K562 (cell line): Measurements from ENCODE around the gene DNAAF3. TPM values are rescaled to one million over a fixed set of nuclear protein-coding genes. Genes with fewer than 3 reads are reported as not detected.
A peak's percentile ranks its signal among the peaks of the same experiment; 100 is the strongest.

Source experiments
- ARHGAP35 ChIP-seq: fragments of 450-650 bp; IDR thresholded peaks from 2 replicates; pipeline ENCODE4 v1.6.1; 2018; ENCODE audit not compliant: partially characterized antibody
- CBX2 ChIP-seq: fragments of 200-600 bp; sonication (generic); IDR thresholded peaks from one replicate; pipeline ENCODE4 v1.6.1; 2012; ENCODE audit warnings: mild to moderate bottlenecking, low read length, inconsistent platforms; ENCODE audit not compliant: insufficient read depth, poor library complexity, severe bottlenecking
- CHCHD3 ChIP-seq: fragments of 250-450 bp; sonication (Bioruptor Pico); IDR thresholded peaks from 2 replicates; pipeline ENCODE4 v2.1.2; 2022; ENCODE audit warnings: mild to moderate bottlenecking
- EZH2 ChIP-seq: IDR thresholded peaks from 2 replicates; pipeline ENCODE4 v1.6.1; 2012; ENCODE audit warnings: low read depth, mild to moderate bottlenecking, inconsistent platforms, low read length, borderline replicate concordance
- FOSL1 ChIP-seq: fragments of 200-800 bp; sonication (Bioruptor generic); conservative IDR thresholded peaks from 2 replicates; pipeline ENCODE4 v1.6.1; 2016; ENCODE audit warnings: missing genetic modification characterization, missing compliant biosample characterization
- FOXP1 ChIP-seq: sonication (generic); formaldehyde crosslinking; IDR thresholded peaks from 2 replicates; pipeline ENCODE4 v1.8.0; 2022; ENCODE audit warnings: mild to moderate bottlenecking, missing genetic modification reagents
- GTF2A2 ChIP-seq: IDR thresholded peaks from 2 replicates; pipeline ENCODE4 v1.6.1; 2016; ENCODE audit warnings: mild to moderate bottlenecking, missing genetic modification characterization, missing compliant biosample characterization
- HOXB6 ChIP-seq: fragments of 250-450 bp; sonication (Bioruptor Pico); IDR thresholded peaks from 2 replicates; pipeline ENCODE4 v1.5.1; 2022; ENCODE audit warnings: mild to moderate bottlenecking, borderline replicate concordance
- MEIS2 ChIP-seq: fragments of 450-650 bp; IDR thresholded peaks from 2 replicates; pipeline ENCODE4 v1.6.1; 2014; ENCODE audit warnings: mild to moderate bottlenecking; ENCODE audit not compliant: partially characterized antibody
- RBM34 ChIP-seq: fragments of 200-400 bp; formaldehyde crosslinking; IDR thresholded peaks from 2 replicates; pipeline ENCODE4 v1.6.1; 2018; ENCODE audit warnings: low read length, borderline replicate concordance; ENCODE audit not compliant: insufficient read depth
- U2AF1 ChIP-seq: fragments of 200-400 bp; formaldehyde crosslinking; optimal IDR thresholded peaks from 2 replicates; pipeline ENCODE3; 2017; ENCODE audit warnings: mild to moderate bottlenecking, low read depth, low read length, moderate library complexity
- YY1 ChIP-seq, 3 experiments: IDR thresholded peaks; 2 replicates each; pipeline ENCODE4 v1.6.1; 2011; ENCODE audit warnings: low read length in 2 of 3, mild to moderate bottlenecking in 2 of 3, moderate library complexity in 2 of 3, borderline replicate concordance in 1 of 3, control low read depth in 1 of 3, low read depth in 1 of 3; ENCODE audit not compliant: insufficient read depth in 3 of 3, insufficient replicate concordance in 2 of 3, control insufficient read depth in 1 of 3, insufficient read length in 1 of 3; ENCODE audit errors: extremely low read depth in 1 of 3
- ZNF175 ChIP-seq: fragments of 200-800 bp; sonication (Bioruptor generic); IDR thresholded peaks from 2 replicates; pipeline ENCODE4 v1.6.1; 2016; ENCODE audit warnings: low read depth, mild to moderate bottlenecking, missing genetic modification characterization, missing compliant biosample characterization
- ZNF507 ChIP-seq: conservative IDR thresholded peaks from 2 replicates; pipeline ENCODE4 v1.6.1; 2017; ENCODE audit warnings: missing genetic modification characterization, missing compliant biosample characterization
- ZNF561 ChIP-seq: fragments of 450-650 bp; formaldehyde crosslinking; conservative IDR thresholded peaks from 2 replicates; pipeline ENCODE4 v1.4.0; 2020; ENCODE audit warnings: mild to moderate bottlenecking, moderate library complexity
- polyA plus RNA-seq, 8 experiments: library from polyadenylated mRNA; depleted of rRNA in 4 of 8; stranded (reverse) in 5 of 8; unstranded in 3 of 8; fragments of >200 nt; fragmentation: Nextera tagmentation in 2 of 8; fragmentation: Illumina TruSeq in 1 of 8; extraction: Ambion mirVana in 2 of 8; extraction: Trizol in 1 of 8; gene quantifications; 2 replicates each; pipeline versions ENCODE4 v1.2.1 to v1.2.3, GENCODE V29; 2011 to 2014; ENCODE audit warnings: inconsistent platforms in 1 of 8, missing spikeins in 1 of 8
- total RNA-seq, 7 experiments: library from RNA; depleted of rRNA in 6 of 7; stranded (reverse); fragments of >200 nt in 6 of 7; fragmentation: Illumina TruSeq in 2 of 7; extraction: Trizol in 2 of 7; gene quantifications; 2 replicates each; pipeline versions ENCODE4 v1.2.1 to v1.2.3, GENCODE V29; 2011 to 2021; ENCODE audit warnings: low replicate concordance in 1 of 7
- TF ChIP-seq, protein P1 (sequence below): fragments of 250-450 bp; sonication (Bioruptor Pico); IDR thresholded peaks from 2 replicates; pipeline ENCODE4 v1.8.0; 2022; ENCODE audit warnings: moderate library complexity, mild to moderate bottlenecking, inconsistent platforms
- TF ChIP-seq, protein P2 (sequence below): fragments of 250-450 bp; sonication (Bioruptor Pico); IDR thresholded peaks from 2 replicates; pipeline ENCODE4 v1.4.0; 2020; ENCODE audit warnings: mild to moderate bottlenecking
- TF ChIP-seq, protein P3 (sequence below): IDR thresholded peaks from 2 replicates; pipeline ENCODE4 v1.6.1; 2012; ENCODE audit warnings: low read depth, low read length, improper control_type of control experiment, borderline replicate concordance
- TF ChIP-seq, protein P4 (sequence below): fragments of 450-650 bp; formaldehyde crosslinking; conservative IDR thresholded peaks from 2 replicates; pipeline ENCODE4 v1.4.0; 2022; ENCODE audit warnings: mild to moderate bottlenecking, missing genetic modification characterization

DNAAF3 gene
- total and polyA plus RNA-seq, 9 of the 15 experiments (the other 6 are each of a cell fraction or from before 2014, with no cell fraction given), result 21.6 to 61.5 (median 43.0) TPM

DNA sequence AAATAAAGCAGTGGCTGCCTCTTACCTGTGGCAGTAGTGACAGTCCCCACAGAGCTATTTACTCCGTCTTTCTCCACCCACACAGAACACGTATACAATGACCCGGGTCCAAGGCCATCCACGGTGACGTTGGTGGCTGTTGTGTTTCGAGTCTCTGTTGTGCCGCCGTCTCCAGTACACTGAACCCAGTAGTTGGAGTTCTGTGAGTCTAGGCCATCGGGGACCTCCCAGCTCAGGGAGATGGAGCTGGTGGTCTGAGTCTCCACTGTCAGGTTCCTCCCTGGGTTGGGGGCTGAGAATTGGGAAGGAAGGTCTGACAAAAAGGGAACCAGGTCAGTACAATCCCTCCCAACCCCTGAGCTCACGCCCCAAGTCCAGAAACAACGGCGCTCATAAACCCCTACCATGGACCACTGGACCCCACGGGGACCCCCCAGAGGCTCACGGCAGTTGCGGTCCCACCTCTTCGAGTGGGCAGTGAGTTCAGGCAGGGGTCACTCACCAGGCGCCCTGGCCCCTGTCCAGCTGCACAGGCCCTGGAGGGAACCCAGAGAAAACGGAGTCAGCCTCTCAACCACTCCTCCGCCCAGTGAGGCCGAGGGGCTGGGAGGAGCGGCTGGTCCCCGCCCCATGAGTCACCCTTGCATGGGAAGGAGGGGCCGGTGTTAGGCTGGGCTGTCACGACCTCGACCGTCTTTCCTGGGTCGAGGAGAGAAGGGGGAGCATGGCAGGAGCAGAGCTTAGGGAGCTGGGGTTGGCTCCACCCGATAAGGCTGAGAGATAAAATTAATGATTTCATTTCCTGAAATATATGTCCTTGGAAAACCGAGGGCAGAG lies 40.5 kb upstream of the DNAAF3 start (continued):
- TF ChIP-seq CBX2 (no peak), MEIS2 (peak; percentile 44), ZNF507 (tag) (no peak), U2AF1 (no peak), GTF2A2 (tag) (no peak), ZNF175 (CRISPR knock-in tag) (peak; percentile 72), YY1 (IDR thresholded peaks at IDR 0.05; ENCODE audit: borderline replicate concordance in 1 of 3, control insufficient read depth in 1 of 3, extremely low read depth in 1 of 3, insufficient read depth in 3 of 3, insufficient read length in 1 of 3, insufficient replicate concordance in 2 of 3, low read depth in 1 of 3, low read length in 2 of 3) (peak in 1 of 3 experiments; percentile 12), CHCHD3 (CRISPR knock-in tag) (no peak), RBM34 (no peak), EZH2 (no peak), FOXP1 (no peak), ZNF561 (CRISPR knock-in tag) (no peak), HOXB6 (CRISPR knock-in tag) (no peak), FOSL1 (tag) (peak; percentile 97), ARHGAP35 (no peak)
- TF ChIP-seq, protein P1, sequence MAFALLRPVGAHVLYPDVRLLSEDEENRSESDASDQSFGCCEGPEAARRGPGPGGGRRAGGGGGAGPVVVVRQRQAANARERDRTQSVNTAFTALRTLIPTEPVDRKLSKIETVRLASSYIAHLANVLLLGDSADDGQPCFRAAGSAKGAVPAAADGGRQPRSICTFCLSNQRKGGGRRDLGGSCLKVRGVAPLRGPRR (CRISPR knock-in tag), result no peak
- TF ChIP-seq, protein P2, sequence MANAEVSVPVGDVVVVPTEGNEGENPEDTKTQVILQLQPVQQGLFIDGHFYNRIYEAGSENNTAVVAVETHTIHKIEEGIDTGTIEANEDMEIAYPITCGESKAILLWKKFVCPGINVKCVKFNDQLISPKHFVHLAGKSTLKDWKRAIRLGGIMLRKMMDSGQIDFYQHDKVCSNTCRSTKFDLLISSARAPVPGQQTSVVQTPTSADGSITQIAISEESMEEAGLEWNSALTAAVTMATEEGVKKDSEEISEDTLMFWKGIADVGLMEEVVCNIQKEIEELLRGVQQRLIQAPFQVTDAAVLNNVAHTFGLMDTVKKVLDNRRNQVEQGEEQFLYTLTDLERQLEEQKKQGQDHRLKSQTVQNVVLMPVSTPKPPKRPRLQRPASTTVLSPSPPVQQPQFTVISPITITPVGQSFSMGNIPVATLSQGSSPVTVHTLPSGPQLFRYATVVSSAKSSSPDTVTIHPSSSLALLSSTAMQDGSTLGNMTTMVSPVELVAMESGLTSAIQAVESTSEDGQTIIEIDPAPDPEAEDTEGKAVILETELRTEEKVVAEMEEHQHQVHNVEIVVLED, result no peak
- TF ChIP-seq, protein P3, sequence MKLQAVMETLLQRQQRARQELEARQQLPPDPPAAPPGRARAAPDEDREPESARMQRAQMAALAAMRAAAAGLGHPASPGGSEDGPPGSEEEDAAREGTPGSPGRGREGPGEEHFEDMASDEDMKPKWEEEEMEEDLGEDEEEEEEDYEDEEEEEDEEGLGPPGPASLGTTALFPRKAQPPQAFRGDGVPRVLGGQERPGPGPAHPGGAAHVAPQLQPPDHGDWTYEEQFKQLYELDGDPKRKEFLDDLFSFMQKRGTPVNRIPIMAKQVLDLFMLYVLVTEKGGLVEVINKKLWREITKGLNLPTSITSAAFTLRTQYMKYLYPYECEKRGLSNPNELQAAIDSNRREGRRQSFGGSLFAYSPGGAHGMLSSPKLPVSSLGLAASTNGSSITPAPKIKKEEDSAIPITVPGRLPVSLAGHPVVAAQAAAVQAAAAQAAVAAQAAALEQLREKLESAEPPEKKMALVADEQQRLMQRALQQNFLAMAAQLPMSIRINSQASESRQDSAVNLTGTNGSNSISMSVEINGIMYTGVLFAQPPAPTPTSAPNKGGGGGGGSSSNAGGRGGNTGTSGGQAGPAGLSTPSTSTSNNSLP, result no peak
- TF ChIP-seq, protein P4, sequence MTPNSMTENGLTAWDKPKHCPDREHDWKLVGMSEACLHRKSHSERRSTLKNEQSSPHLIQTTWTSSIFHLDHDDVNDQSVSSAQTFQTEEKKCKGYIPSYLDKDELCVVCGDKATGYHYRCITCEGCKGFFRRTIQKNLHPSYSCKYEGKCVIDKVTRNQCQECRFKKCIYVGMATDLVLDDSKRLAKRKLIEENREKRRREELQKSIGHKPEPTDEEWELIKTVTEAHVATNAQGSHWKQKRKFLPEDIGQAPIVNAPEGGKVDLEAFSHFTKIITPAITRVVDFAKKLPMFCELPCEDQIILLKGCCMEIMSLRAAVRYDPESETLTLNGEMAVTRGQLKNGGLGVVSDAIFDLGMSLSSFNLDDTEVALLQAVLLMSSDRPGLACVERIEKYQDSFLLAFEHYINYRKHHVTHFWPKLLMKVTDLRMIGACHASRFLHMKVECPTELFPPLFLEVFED (CRISPR knock-in tag), result no peak
